Activated CD4-positive, alpha-beta T cell treated with anti-CD3 and anti-CD28 coated beads, Interleukin-2, amount 10 ng/mL, durations not matched to agents 7 days and 5 days (primary cell): ENCODE data around the gene FOXE3. TPM values are rescaled to one million over a fixed set of nuclear protein-coding genes. Genes with fewer than 3 reads are reported as not detected.
A peak's percentile ranks its signal among the peaks of the same experiment; 100 is the strongest.

Experiments used
- CTCF ChIA-PET: fragments of 350-600 bp; sonication (Branson Sonifier 250); formaldehyde crosslinking; loops from one replicate; lab custom pipeline; 2021; ENCODE audit warnings: antibody characterized with exemption; lab: Charles Lee
- POLR2A ChIA-PET: fragments of 350-600 bp; sonication (Branson Sonifier 250); formaldehyde crosslinking; loops from one replicate; lab custom pipeline; 2021; ENCODE audit warnings: antibody characterized with exemption; lab: Charles Lee
- DNase-seq: peaks from one replicate; pipeline ENCODE4 v3.0.0-alpha.2; 2020
- H3K27ac Mint-ChIP-seq: one replicate; pipeline ENCODE4 v1.8.0; 2021; ENCODE audit warnings: mild to moderate bottlenecking, moderate library complexity, mixed read lengths
- H3K27me3 Mint-ChIP-seq: one replicate; pipeline ENCODE4 v1.8.0; 2021; ENCODE audit warnings: mixed read lengths
- H3K36me3 Mint-ChIP-seq: one replicate; pipeline ENCODE4 v1.8.0; 2021; ENCODE audit warnings: low read depth, mixed read lengths
- H3K4me1 Mint-ChIP-seq: one replicate; pipeline ENCODE4 v1.8.0; 2021; ENCODE audit warnings: mixed read lengths
- H3K4me3 Mint-ChIP-seq: one replicate; pipeline ENCODE4 v1.8.0; 2021; ENCODE audit warnings: mild to moderate bottlenecking, moderate library complexity, mixed read lengths
- H3K9me3 Mint-ChIP-seq: one replicate; pipeline ENCODE4 v1.8.0; 2021; ENCODE audit warnings: mixed read lengths
- total RNA-seq, 2 experiments: library from RNA; stranded (reverse); gene quantifications; one replicate each; pipeline ENCODE4 v1.2.3, GENCODE V29; 2021

The FOXE3 gene
- total RNA-seq, 2 experiments from 2014 or later, result not detected

GRCh38 chr1:47431534-47431933 lies 15.4 kb downstream of the FOXE3 start:
- Mint-ChIP-seq H3K4me1 (peaks cover 42% of the 10 kb centered on the region), H3K9me3 (no peaks in the 10 kb centered on the region), H3K27me3 (peaks cover 33% of the 10 kb centered on the region), H3K36me3 (peaks cover 32% of the 10 kb centered on the region), H3K4me3 (no peak overlapping the region), H3K27ac (no peak overlapping the region)
- DNase-seq, result no peak
- ChIA-PET CTCF (interaction anchor here (0.6 to 1.7 kb wide), 5 partner anchors 11 to 295 kb away, joined by 3 to 5 read pairs (median 4); no protein-coding TSS in a partner anchor), POLR2A (no interaction called here)

- ChIA-PET POLR2A (interaction anchor here (0.6 kb wide), 1 partner anchor 11 kb away, joined by 3 read pairs; no protein-coding TSS in a partner anchor), CTCF (interaction anchor here (0.6 to 1.7 kb wide), 6 partner anchors 11 to 294 kb away, joined by 3 to 5 read pairs (median 4); no protein-coding TSS in a partner anchor)
- DNase-seq, result peak; percentile 54
- no peaks in the 10 kb centered on the region for H3K9me3 Mint-ChIP-seq
- peaks cover 32% of the 10 kb centered on the region for H3K36me3 Mint-ChIP-seq
- H3K4me3 Mint-ChIP-seq, result peak overlapping the region; percentile 44
- no peak overlapping the region for H3K27ac Mint-ChIP-seq
- peaks cover 44% of the 10 kb centered on the region for H3K4me1 Mint-ChIP-seq
- peaks cover 33% of the 10 kb centered on the region for H3K27me3 Mint-ChIP-seq
Measured at GRCh38 chr1:47432071-47433036, 16.3 kb downstream of the FOXE3 start.

GRCh38 chr1:47433037-47433421 lies 16.9 kb downstream of the FOXE3 start:
- Mint-ChIP-seq H3K27me3 (peaks cover 33% of the 10 kb centered on the region), H3K27ac (no peak overlapping the region), H3K36me3 (peaks cover 32% of the 10 kb centered on the region), H3K9me3 (no peaks in the 10 kb centered on the region), H3K4me3 (peak overlapping the region; percentile 10), H3K4me1 (peaks cover 44% of the 10 kb centered on the region)
- DNase-seq, result no peak
- POLR2A ChIA-PET, result no interaction called here
- CTCF ChIA-PET, result interaction anchor here (0.9 to 1.7 kb wide), 5 partner anchors 9 to 293 kb away, joined by 3 to 5 read pairs (median 3); no protein-coding TSS in a partner anchor

- no peaks in the 10 kb centered on the region for H3K9me3 Mint-ChIP-seq
- ChIA-PET CTCF (interaction anchor here (1.0 to 1.7 kb wide), 3 partner anchors 9 to 293 kb away, joined by 3 to 5 read pairs (median 5); no protein-coding TSS in a partner anchor), POLR2A (no interaction called here)
- H3K4me3 Mint-ChIP-seq, result peak overlapping the region; percentile 10
- no peak for DNase-seq
- H3K4me1 Mint-ChIP-seq, result peaks cover 46% of the 10 kb centered on the region
- no peak overlapping the region for H3K27ac Mint-ChIP-seq
- H3K27me3 Mint-ChIP-seq, result peaks cover 36% of the 10 kb centered on the region
- peaks cover 32% of the 10 kb centered on the region for H3K36me3 Mint-ChIP-seq
Measured at GRCh38 chr1:47433477-47434050, 17.5 kb downstream of the FOXE3 start.

GRCh38 chr1:47434051-47434842 lies 18.2 kb downstream of the FOXE3 start:
- Mint-ChIP-seq H3K4me3 (no peak overlapping the region), H3K27ac (no peak overlapping the region), H3K27me3 (peaks cover 36% of the 10 kb centered on the region), H3K36me3 (peaks cover 32% of the 10 kb centered on the region), H3K4me1 (peaks cover 46% of the 10 kb centered on the region), H3K9me3 (no peaks in the 10 kb centered on the region)
- ChIA-PET POLR2A (no interaction called here), CTCF (interaction anchor here (1.0 to 2.5 kb wide), 4 partner anchors 8 to 292 kb away, joined by 3 to 8 read pairs (median 5); no protein-coding TSS in a partner anchor)
- no peak for DNase-seq

GRCh38 chr1:47435506-47436303 lies 19.6 kb downstream of the FOXE3 start:
- POLR2A ChIA-PET, result interaction anchor here (0.6 kb wide), 1 partner anchor 23 kb away, joined by 5 read pairs; no protein-coding TSS in a partner anchor
- peaks cover 48% of the 10 kb centered on the region for H3K4me1 Mint-ChIP-seq

GRCh38 chr1:47436304-47436978 lies 20.4 kb downstream of the FOXE3 start:
- Mint-ChIP-seq H3K4me1 (peaks cover 45% of the 10 kb centered on the region), H3K36me3 (peaks cover 28% of the 10 kb centered on the region), H3K4me3 (peak overlapping the region; percentile 93), H3K27me3 (peaks cover 32% of the 10 kb centered on the region), H3K9me3 (no peaks in the 10 kb centered on the region), H3K27ac (peak overlapping the region; percentile 91)
- ChIA-PET CTCF (interaction anchor here (0.6 to 4.6 kb wide), 14 partner anchors 8 to 290 kb away, joined by 3 to 36 read pairs (median 4); no protein-coding TSS in a partner anchor), POLR2A (no interaction called here)
- peak; percentile 79 for DNase-seq

More at GRCh38 chr1:47435506-47436303, 19.6 kb downstream of the FOXE3 start:
- H3K4me3 Mint-ChIP-seq, result peak overlapping the region; percentile 93
- H3K27me3 Mint-ChIP-seq, result peaks cover 36% of the 10 kb centered on the region
- CTCF ChIA-PET, result interaction anchor here (0.6 to 4.6 kb wide), 14 partner anchors 7 to 291 kb away, joined by 3 to 36 read pairs (median 4); no protein-coding TSS in a partner anchor
- DNase-seq, result no peak
- H3K27ac Mint-ChIP-seq, result no peak overlapping the region
- no peaks in the 10 kb centered on the region for H3K9me3 Mint-ChIP-seq
- peaks cover 32% of the 10 kb centered on the region for H3K36me3 Mint-ChIP-seq

GRCh38 chr1:47436979-47437446 lies 20.9 kb downstream of the FOXE3 start:
- DNase-seq, result no peak
- POLR2A ChIA-PET, result interaction anchor here (0.6 to 0.7 kb wide), 2 partner anchors 73 to 103 kb away, joined by 3 read pairs; partner anchors contain the start of gene CMPK1
- Mint-ChIP-seq H3K27ac (peak overlapping the region; percentile 91), H3K9me3 (no peaks in the 10 kb centered on the region), H3K36me3 (peaks cover 27% of the 10 kb centered on the region), H3K4me1 (peaks cover 40% of the 10 kb centered on the region), H3K27me3 (peaks cover 32% of the 10 kb centered on the region), H3K4me3 (peak overlapping the region; percentile 93)
- CTCF ChIA-PET, result interaction anchor here (0.7 to 4.6 kb wide), 45 partner anchors 8 to 291 kb away, joined by 3 to 36 read pairs (median 4); partner anchors contain the start of genes CMPK1, PDZK1IP1 and STIL

GRCh38 chr1:47437447-47438164 lies 21.5 kb downstream of the FOXE3 start, which contains the start of gene FOXD2:
Gene FOXD2, plus strand, starts transcription at chr1:47438044. Its CDS starts 92 bp downstream, at chr1:47438136.
- ChIA-PET POLR2A (interaction anchor here (0.6 to 0.7 kb wide), 2 partner anchors 72 to 104 kb away, joined by 3 read pairs; partner anchors contain the start of gene CMPK1), CTCF (interaction anchor here (0.6 to 4.6 kb wide), 39 partner anchors 8 to 290 kb away, joined by 3 to 36 read pairs (median 4); partner anchors contain the start of genes CMPK1, PDZK1IP1 and STIL)
- H3K9me3 Mint-ChIP-seq, result no peaks in the 10 kb centered on the region
- H3K4me1 Mint-ChIP-seq, result peaks cover 34% of the 10 kb centered on the region
- H3K4me3 Mint-ChIP-seq, result peak within 1 kb of the TSS; percentile 93
- H3K36me3 Mint-ChIP-seq, result peaks cover 22% of the 10 kb centered on the region
- DNase-seq, result peak; percentile 85
- H3K27ac Mint-ChIP-seq, result peak within 1 kb of the TSS; percentile 91
- peaks cover 27% of the 10 kb centered on the region for H3K27me3 Mint-ChIP-seq
